Lung (tissue), 12 donors: ENCODE results near the gene SLBP. TPM values are rescaled to one million over a fixed set of nuclear protein-coding genes. Genes with fewer than 3 reads are reported as not detected.

ENCODE experiments used
- ATAC-seq: fragments of 200-7000 bp; cut with Tn5 transposase; one replicate; pipeline ENCODE4 v1.9.1; 2020; ENCODE audit warnings: moderate number of reproducible peaks; ENCODE audit not compliant: insufficient read depth, low FRiP score
- DNase-seq, 3 donors: peaks; one replicate each; pipeline ENCODE4 v3.0.0-alpha.2; 2013 to 2017
- H3K27ac ChIP-seq, 2 donors: one replicate each; pipeline ENCODE4 v1.5.1; 2013; ENCODE audit warnings: mild to moderate bottlenecking in 2 of 2, moderate library complexity in 2 of 2, control low read depth in 1 of 2, inconsistent platforms in 1 of 2, low read depth in 1 of 2, low read length in 1 of 2
- H3K27me3 ChIP-seq, 3 donors: one replicate each; pipeline ENCODE4 v1.5.1; 2013; ENCODE audit warnings: low read length in 2 of 3; ENCODE audit not compliant: control insufficient read depth in 3 of 3, insufficient read depth in 3 of 3
- H3K36me3 ChIP-seq, 4 donors: one replicate each; pipeline ENCODE4 v1.5.1; 2013; ENCODE audit warnings: low read length in 4 of 4, mild to moderate bottlenecking in 1 of 4, moderate library complexity in 1 of 4; ENCODE audit not compliant: control insufficient read depth in 4 of 4, insufficient read depth in 4 of 4
- H3K4me1 ChIP-seq, 5 donors: one replicate each; pipeline ENCODE4 v1.5.1; 2013; ENCODE audit warnings: low read length in 5 of 5, mild to moderate bottlenecking in 2 of 5, moderate library complexity in 1 of 5; ENCODE audit not compliant: control insufficient read depth in 5 of 5, insufficient read depth in 5 of 5
- H3K4me3 ChIP-seq: one replicate; pipeline ENCODE4 v1.5.1; 2013; ENCODE audit warnings: mild to moderate bottlenecking, control low read depth, moderate library complexity
- H3K9ac ChIP-seq, 2 donors: one replicate each; pipeline ENCODE4 v1.5.1; 2013; ENCODE audit warnings: low read length in 2 of 2, control low read depth in 1 of 2; ENCODE audit not compliant: insufficient read depth in 1 of 2
- H3K9me3 ChIP-seq, 4 donors: one replicate each; pipeline ENCODE4 v1.5.1; 2013; ENCODE audit warnings: low read length in 3 of 4, mild to moderate bottlenecking in 1 of 4, moderate library complexity in 1 of 4; ENCODE audit not compliant: control insufficient read depth in 4 of 4, insufficient read depth in 3 of 4
- WGBS, 2 donors: extraction: QIAGEN DNeasy Blood & Tissue Kit; methylation state at CpG; one replicate each; pipeline ENCODE4 v1.1.7; 2013; 5-methylcytosine and 5-hydroxymethylcytosine counted together
- polyA plus RNA-seq, 2 donors: library from polyadenylated mRNA; stranded (reverse); fragments of 200-250 nt; gene quantifications; one replicate each; pipeline ENCODE4 v1.2.1, GENCODE V29; 2013
- total RNA-seq, 2 donors: library from RNA; depleted of rRNA in 1 of 2; stranded (reverse); fragments of >200 nt in 1 of 2; gene quantifications; one replicate each; pipeline ENCODE4 v1.2.1, GENCODE V29; 2014 to 2021
- TF ChIP-seq, protein P1 (sequence below): IDR thresholded peaks from 2 replicates; pipeline ENCODE4 v1.5.1; 2012; ENCODE audit warnings: mild to moderate bottlenecking; ENCODE audit errors: control extremely low read depth, extremely low read depth
- donor health status: control.
- donor health status: control.
- donor health status: Bipolar disorder and iron deficiency.
- donor health status: healthy.
- donor health status: DM: yes; HTN: yes; CAD: no.

Gene SLBP
- total and polyA plus RNA-seq, 4 donors: 34.9 to 43.2 (median 34.9) TPM

DNA sequence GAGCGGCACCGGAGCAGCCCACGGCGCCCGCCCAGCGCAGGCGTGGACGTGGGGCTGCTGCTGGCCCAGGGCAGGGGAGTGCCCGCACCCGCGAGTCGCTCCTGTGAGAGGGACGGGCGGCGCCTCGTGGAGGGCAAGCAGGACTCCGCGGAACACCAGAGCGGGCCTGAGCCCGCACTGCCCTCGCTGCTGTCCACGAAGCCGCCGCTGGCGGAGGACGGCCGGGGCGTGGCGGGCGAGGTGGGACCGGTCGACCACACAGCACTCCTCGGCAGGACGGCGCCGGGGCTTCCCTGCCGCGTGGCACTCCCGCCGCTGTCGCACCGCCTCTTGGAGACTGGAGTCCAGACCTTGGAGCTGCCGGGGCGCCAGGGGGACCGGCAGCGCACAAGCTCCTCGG, 57.0 kb downstream of the SLBP start:
- TF ChIP-seq, protein P1, sequence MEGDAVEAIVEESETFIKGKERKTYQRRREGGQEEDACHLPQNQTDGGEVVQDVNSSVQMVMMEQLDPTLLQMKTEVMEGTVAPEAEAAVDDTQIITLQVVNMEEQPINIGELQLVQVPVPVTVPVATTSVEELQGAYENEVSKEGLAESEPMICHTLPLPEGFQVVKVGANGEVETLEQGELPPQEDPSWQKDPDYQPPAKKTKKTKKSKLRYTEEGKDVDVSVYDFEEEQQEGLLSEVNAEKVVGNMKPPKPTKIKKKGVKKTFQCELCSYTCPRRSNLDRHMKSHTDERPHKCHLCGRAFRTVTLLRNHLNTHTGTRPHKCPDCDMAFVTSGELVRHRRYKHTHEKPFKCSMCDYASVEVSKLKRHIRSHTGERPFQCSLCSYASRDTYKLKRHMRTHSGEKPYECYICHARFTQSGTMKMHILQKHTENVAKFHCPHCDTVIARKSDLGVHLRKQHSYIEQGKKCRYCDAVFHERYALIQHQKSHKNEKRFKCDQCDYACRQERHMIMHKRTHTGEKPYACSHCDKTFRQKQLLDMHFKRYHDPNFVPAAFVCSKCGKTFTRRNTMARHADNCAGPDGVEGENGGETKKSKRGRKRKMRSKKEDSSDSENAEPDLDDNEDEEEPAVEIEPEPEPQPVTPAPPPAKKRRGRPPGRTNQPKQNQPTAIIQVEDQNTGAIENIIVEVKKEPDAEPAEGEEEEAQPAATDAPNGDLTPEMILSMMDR: no peak
- no peak for DNase-seq
- Histone ChIP-seq H3K9me3 (peaks cover 0 to 3% (median 0%) of the 10 kb centered on the region in 4 donors), H3K4me3 (no peak overlapping the region), H3K27me3 (no peaks in the 10 kb centered on the region), H3K4me1 (no peaks in the 10 kb centered on the region), H3K27ac (no peak overlapping the region), H3K9ac (no peak overlapping the region), H3K36me3 (peaks cover 0 to 9% (median 0%) of the 10 kb centered on the region in 4 donors)
- 97% methylated on average over 37 to 47 of the region's 47 CpGs for WGBS, 2 donors
- ATAC-seq: no peak

DNA sequence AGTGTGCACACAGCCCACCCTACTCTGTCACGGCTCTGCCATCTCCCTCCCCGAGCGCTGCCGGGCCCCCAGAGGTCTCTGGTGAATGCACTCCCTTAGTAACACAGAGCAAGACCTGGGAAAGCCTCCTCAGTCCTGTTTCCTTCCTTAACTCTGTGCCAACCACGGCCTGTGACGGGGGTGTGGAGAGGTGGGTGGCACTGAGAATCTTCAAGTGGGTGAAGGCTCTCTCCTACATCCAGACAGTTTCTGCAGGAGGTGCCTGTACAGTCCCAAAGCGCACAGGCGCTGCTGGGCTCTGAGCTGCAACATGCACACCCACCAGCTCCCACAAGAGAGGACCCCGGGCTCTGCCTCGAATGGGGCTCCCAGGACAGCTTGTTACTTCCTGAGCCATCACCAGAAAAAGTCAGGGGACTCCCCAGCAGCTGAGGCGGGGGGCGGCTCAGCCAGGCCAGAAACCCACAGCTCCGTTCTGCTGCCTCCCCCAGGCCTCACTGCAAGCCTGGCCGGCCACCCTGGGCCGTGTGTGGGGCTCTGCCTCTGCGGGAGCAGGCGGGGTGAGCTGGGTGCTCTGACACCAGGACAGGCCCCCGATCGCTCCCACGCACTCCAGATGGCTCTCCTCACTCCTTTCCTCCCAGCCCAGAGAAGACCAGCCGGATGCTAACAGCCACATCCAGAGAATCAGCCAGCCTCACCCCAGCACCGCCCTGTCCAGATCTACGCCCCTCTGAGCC, 57.7 kb downstream of the SLBP start:
- Histone ChIP-seq H3K27ac (no peak overlapping the region), H3K4me3 (no peak overlapping the region), H3K9me3 (peaks cover 0 to 3% (median 0%) of the 10 kb centered on the region in 4 donors), H3K9ac (no peak overlapping the region), H3K27me3 (no peaks in the 10 kb centered on the region), H3K4me1 (no peaks in the 10 kb centered on the region), H3K36me3 (peaks cover 0 to 9% (median 0%) of the 10 kb centered on the region in 4 donors)
- 89 to 94% methylated on average over 23 of the region's 23 CpGs for WGBS, 2 donors
- DNase-seq: no peak
- ATAC-seq: no peak
- TF ChIP-seq, protein P1: no peak

DNA sequence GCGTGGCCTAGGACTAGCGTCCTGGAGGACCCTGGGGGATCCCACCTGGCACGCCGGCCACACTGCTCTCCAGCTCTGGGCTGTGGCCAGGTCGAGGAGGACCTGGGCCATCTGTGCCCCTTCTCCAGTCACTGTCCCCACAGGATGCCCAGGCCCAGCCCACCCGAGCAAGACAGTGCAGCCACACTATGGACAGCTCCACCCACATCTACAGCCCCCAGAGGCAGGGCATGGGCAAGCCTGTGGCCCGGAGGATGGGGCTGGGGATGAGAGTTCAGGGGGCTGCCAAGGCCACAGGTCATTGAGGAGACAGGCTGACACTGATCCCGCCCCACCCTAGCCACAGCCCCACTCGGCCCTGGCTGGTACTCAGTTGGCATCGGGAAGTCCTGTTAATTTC, 58.3 kb downstream of the SLBP start:
- Histone ChIP-seq H3K4me3 (no peak overlapping the region), H3K9ac (no peak overlapping the region), H3K4me1 (no peaks in the 10 kb centered on the region), H3K27ac (no peak overlapping the region), H3K27me3 (no peaks in the 10 kb centered on the region), H3K9me3 (peaks cover 0 to 3% (median 0%) of the 10 kb centered on the region in 4 donors), H3K36me3 (peaks cover 0 to 9% (median 0%) of the 10 kb centered on the region in 4 donors)
- DNase-seq (no peak), ATAC-seq (no peak)
- WGBS, 2 donors: 89 to 95% methylated on average over 10 of the region's 10 CpGs
- TF ChIP-seq, protein P1: no peak
